NT2/D1 (cell line): ENCODE measurements around the gene LCNL1.

Experiments used
- DNase-seq: peaks from one replicate; pipeline ENCODE4 v3.0.0-alpha.2; 2011; ENCODE audit warnings: low read depth, low spot score
- H3K27me3 ChIP-seq: 2 replicates; pipeline ENCODE4 v1.6.0; 2011; ENCODE audit warnings: mild to moderate bottlenecking; ENCODE audit not compliant: insufficient read length, insufficient read depth
- H3K36me3 ChIP-seq: 2 replicates; pipeline ENCODE4 v1.6.1; 2011; ENCODE audit warnings: mild to moderate bottlenecking, low read length, mixed read lengths; ENCODE audit not compliant: insufficient read depth, insufficient read length
- H3K4me1 ChIP-seq: 2 replicates; pipeline ENCODE4 v1.5.1; 2011; ENCODE audit not compliant: insufficient read depth, insufficient read length
- H3K4me3 ChIP-seq: 2 replicates; pipeline ENCODE4 v1.5.1; 2011; ENCODE audit warnings: low read depth; ENCODE audit not compliant: insufficient read length
- H3K9ac ChIP-seq: 2 replicates; pipeline ENCODE4 v1.6.0; 2011; ENCODE audit warnings: low read depth; ENCODE audit not compliant: insufficient read length
- H3K9me3 ChIP-seq: 2 replicates; pipeline ENCODE4 v1.5.1; 2011; ENCODE audit warnings: mild to moderate bottlenecking, low read length; ENCODE audit not compliant: insufficient read depth
- SUZ12 ChIP-seq: IDR thresholded peaks from 2 replicates; pipeline ENCODE4 v1.6.1; 2011; ENCODE audit not compliant: insufficient read length, insufficient read depth; ENCODE audit errors: extremely low read depth
- YY1 ChIP-seq: IDR thresholded peaks from 2 replicates; pipeline ENCODE4 v1.6.1; 2011; ENCODE audit not compliant: insufficient read length, insufficient read depth
- ZNF274 ChIP-seq: IDR thresholded peaks from 2 replicates; pipeline ENCODE4 v1.6.1; 2011; ENCODE audit warnings: mild to moderate bottlenecking, low read depth, low read length

Gene LCNL1

GRCh38 chr9:136939996-136940525, 42.7 kb upstream of the LCNL1 start:
- TF ChIP-seq SUZ12 (no peak), ZNF274 (no peak), YY1 (no peak)
- no peak for DNase-seq
- no peak overlapping the region for H3K4me3 ChIP-seq
- peaks cover 63% of the 10 kb centered on the region for H3K36me3 ChIP-seq
- no peaks in the 10 kb centered on the region for H3K27me3 ChIP-seq
- H3K9ac ChIP-seq = no peak overlapping the region
- H3K9me3 ChIP-seq = no peaks in the 10 kb centered on the region
- peaks cover 22% of the 10 kb centered on the region for H3K4me1 ChIP-seq

- H3K4me3 ChIP-seq = no peak overlapping the region
- DNase-seq = no peak
- no peak overlapping the region for H3K9ac ChIP-seq
- TF ChIP-seq YY1 = no peak
- no peak for TF ChIP-seq SUZ12
- TF ChIP-seq ZNF274 = no peak
- H3K36me3 ChIP-seq = peaks cover 63% of the 10 kb centered on the region
- no peaks in the 10 kb centered on the region for H3K27me3 ChIP-seq
- peaks cover 27% of the 10 kb centered on the region for H3K4me1 ChIP-seq
- H3K9me3 ChIP-seq = no peaks in the 10 kb centered on the region
Observed at GRCh38 chr9:136940526-136941230, 42.1 kb upstream of the LCNL1 start.

- Histone ChIP-seq H3K27me3 (no peaks in the 10 kb centered on the region), H3K9ac (no peak overlapping the region), H3K4me3 (no peak overlapping the region), H3K9me3 (no peaks in the 10 kb centered on the region), H3K4me1 (peaks cover 30% of the 10 kb centered on the region), H3K36me3 (peaks cover 61% of the 10 kb centered on the region)
- DNase-seq = no peak
- TF ChIP-seq ZNF274 (no peak), YY1 (no peak), SUZ12 (no peak)
Observed at GRCh38 chr9:136941231-136942111, 41.3 kb upstream of the LCNL1 start.

GRCh38 chr9:136942112-136942880, 40.5 kb upstream of the LCNL1 start:
- H3K4me3 ChIP-seq = no peak overlapping the region
- H3K9ac ChIP-seq = no peak overlapping the region
- no peaks in the 10 kb centered on the region for H3K27me3 ChIP-seq
- DNase-seq = no peak
- H3K36me3 ChIP-seq = peaks cover 55% of the 10 kb centered on the region
- no peaks in the 10 kb centered on the region for H3K9me3 ChIP-seq
- TF ChIP-seq ZNF274 (no peak), YY1 (no peak), SUZ12 (no peak)
- peaks cover 33% of the 10 kb centered on the region for H3K4me1 ChIP-seq

GRCh38 chr9:136942881-136943230, 39.9 kb upstream of the LCNL1 start:
- H3K4me1 ChIP-seq = peaks cover 31% of the 10 kb centered on the region
- H3K27me3 ChIP-seq = no peaks in the 10 kb centered on the region
- peak overlapping the region; percentile 66 for H3K9ac ChIP-seq
- H3K4me3 ChIP-seq = no peak overlapping the region
- TF ChIP-seq ZNF274 (no peak), YY1 (no peak), SUZ12 (no peak)
- peaks cover 50% of the 10 kb centered on the region for H3K36me3 ChIP-seq
- no peak for DNase-seq
- no peaks in the 10 kb centered on the region for H3K9me3 ChIP-seq

GRCh38 chr9:136943291-136944211, 39.2 kb upstream of the LCNL1 start:
- Histone ChIP-seq H3K4me3 (peak overlapping the region; percentile 91), H3K36me3 (peaks cover 47% of the 10 kb centered on the region), H3K27me3 (no peaks in the 10 kb centered on the region), H3K4me1 (peaks cover 32% of the 10 kb centered on the region), H3K9me3 (no peaks in the 10 kb centered on the region), H3K9ac (peak overlapping the region; percentile 96)
- TF ChIP-seq YY1 (no peak), SUZ12 (no peak), ZNF274 (no peak)
- no peak for DNase-seq
